ENCODE measurements around the gene LRRFIP1.

LRRFIP1 gene, protein sequence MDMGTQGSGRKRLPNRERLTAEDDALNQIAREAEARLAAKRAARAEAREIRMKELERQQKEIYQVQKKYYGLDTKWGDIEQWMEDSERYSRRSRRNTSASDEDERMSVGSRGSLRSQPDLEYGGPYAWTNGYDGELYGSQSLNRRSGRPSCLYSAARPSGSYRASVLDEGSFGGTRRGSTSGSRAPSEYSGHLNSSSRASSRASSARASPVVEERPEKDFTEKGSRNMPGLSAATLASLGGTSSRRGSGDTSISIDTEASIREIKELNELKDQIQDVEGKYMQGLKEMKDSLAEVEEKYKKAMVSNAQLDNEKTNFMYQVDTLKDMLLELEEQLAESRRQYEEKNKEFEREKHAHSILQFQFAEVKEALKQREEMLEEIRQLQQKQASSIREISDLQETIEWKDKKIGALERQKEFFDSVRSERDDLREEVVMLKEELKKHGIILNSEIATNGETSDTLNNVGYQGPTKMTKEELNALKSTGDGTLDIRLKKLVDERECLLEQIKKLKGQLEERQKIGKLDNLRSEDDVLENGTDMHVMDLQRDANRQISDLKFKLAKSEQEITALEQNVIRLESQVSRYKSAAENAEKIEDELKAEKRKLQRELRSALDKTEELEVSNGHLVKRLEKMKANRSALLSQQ
- long read RNA-seq, full-length matches to known transcripts = 151 of 240 reads
- long read RNA-seq, partial matches to known transcripts = 64 of 240 reads
- long read RNA-seq, other reads (novel, unspliced or antisense) = 25 of 240 reads

DNA sequence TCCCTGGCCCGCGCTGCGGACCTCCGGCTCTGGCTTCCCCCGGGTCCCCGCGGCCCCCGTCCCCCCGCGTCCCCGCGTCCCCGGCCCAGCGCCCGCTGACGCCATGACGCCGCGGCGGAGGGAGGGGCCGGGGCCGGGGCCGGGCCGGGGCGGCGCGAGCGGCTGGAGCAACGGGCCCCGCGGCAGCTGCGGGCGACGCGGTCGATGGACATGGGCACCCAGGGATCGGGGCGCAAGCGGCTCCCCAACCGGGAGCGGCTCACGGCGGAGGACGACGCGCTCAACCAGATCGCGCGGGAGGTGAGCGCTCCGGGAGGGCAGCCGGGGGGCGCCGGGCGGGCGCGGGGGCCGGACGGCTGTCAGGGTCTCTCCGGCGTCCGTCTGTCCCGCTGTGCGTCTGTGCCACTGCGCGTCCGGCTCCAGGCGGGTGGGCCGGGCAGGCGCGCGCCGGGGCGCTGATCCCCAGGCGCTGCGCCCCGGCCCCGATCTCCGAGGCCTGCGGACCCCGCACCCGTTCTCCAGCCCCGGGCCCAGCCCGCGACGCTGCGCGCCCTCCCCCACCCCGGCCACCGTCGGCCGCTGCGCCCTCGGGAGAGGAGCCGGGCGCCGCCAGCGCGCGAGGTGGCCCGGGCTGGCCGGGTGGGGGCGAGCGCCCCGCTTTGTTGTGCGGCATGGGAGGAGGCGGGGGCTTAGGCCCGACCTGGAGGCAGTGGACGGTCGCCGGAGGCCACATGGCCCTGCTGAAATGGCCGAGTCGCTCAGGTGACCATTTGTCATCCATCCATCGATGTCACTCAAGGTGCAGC lies at the start of gene LRRFIP1:
Gene LRRFIP1 (plus strand): TSS at position 147 of the 806 bp plus-strand sequence. CDS start 58 bp downstream, at position 205.
- no peak within 1 kb of the TSS for H3K27ac ChIP-seq (replicated peaks)

DNA sequence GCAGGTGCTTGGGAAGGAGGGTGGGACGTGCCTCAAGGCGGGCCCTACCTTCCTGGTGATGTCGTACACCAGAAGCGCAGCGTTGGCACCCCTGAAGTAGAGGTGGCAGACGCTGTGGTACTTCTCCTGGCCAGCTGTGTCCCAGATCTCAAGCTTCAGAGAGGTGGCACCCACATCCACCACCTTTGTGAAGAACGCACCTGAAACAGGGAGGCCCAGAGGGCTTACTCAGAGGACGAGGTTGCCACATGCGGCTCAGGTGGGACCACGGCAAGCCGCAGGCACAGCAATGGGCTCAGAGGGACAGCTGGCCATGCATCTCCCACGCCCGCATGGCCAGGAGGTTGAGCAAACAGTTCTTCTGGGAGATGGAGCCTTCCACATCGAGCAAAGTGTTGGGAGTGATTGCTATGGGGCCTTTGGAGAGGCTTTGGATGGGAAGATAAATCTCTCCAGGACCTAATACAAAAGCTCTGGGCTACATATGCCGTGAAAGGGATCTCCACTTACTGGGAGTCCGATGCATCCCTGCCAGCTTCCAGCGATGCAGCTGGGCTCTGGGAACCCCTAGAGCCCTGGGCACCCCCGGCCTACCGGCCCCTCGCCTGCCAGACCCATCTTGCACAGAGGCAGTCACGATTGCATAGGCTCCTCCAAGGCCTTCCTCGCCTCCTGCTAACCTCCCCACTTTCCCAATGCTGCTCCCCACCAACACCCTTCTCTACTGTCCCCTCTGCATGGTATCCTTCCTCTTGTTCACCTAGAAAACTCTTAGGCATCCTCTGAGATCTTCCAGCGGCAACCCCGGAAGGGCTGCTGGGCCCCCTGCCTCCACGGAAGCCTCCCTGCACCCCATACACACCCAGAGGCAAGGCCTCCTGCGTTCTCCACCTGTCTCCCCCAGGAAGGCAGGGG lies 49.2 kb upstream of the LRRFIP1 start:
- DNase-seq (ENCODE audit: low read depth in 1 of 2, low spot score in 1 of 2) = no peak
- no peak overlapping the region for H3K27ac ChIP-seq (replicated peaks)
- TF ChIP-seq GABPA (IDR thresholded peaks at IDR 0.05; ENCODE audit: low read depth) = no peak
- TF ChIP-seq, protein P1, sequence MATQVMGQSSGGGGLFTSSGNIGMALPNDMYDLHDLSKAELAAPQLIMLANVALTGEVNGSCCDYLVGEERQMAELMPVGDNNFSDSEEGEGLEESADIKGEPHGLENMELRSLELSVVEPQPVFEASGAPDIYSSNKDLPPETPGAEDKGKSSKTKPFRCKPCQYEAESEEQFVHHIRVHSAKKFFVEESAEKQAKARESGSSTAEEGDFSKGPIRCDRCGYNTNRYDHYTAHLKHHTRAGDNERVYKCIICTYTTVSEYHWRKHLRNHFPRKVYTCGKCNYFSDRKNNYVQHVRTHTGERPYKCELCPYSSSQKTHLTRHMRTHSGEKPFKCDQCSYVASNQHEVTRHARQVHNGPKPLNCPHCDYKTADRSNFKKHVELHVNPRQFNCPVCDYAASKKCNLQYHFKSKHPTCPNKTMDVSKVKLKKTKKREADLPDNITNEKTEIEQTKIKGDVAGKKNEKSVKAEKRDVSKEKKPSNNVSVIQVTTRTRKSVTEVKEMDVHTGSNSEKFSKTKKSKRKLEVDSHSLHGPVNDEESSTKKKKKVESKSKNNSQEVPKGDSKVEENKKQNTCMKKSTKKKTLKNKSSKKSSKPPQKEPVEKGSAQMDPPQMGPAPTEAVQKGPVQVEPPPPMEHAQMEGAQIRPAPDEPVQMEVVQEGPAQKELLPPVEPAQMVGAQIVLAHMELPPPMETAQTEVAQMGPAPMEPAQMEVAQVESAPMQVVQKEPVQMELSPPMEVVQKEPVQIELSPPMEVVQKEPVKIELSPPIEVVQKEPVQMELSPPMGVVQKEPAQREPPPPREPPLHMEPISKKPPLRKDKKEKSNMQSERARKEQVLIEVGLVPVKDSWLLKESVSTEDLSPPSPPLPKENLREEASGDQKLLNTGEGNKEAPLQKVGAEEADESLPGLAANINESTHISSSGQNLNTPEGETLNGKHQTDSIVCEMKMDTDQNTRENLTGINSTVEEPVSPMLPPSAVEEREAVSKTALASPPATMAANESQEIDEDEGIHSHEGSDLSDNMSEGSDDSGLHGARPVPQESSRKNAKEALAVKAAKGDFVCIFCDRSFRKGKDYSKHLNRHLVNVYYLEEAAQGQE (IDR thresholded peaks at IDR 0.05; ENCODE audit: insufficient replicate concordance, low read depth) = no peak
- TF ChIP-seq POLR2AphosphoS5 (IDR thresholded peaks at IDR 0.05; ENCODE audit: low read depth) = no peak
- TF ChIP-seq, protein P2, sequence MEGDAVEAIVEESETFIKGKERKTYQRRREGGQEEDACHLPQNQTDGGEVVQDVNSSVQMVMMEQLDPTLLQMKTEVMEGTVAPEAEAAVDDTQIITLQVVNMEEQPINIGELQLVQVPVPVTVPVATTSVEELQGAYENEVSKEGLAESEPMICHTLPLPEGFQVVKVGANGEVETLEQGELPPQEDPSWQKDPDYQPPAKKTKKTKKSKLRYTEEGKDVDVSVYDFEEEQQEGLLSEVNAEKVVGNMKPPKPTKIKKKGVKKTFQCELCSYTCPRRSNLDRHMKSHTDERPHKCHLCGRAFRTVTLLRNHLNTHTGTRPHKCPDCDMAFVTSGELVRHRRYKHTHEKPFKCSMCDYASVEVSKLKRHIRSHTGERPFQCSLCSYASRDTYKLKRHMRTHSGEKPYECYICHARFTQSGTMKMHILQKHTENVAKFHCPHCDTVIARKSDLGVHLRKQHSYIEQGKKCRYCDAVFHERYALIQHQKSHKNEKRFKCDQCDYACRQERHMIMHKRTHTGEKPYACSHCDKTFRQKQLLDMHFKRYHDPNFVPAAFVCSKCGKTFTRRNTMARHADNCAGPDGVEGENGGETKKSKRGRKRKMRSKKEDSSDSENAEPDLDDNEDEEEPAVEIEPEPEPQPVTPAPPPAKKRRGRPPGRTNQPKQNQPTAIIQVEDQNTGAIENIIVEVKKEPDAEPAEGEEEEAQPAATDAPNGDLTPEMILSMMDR (IDR thresholded peaks at IDR 0.05; ENCODE audit: insufficient read depth, low read length) = no peak
- TF ChIP-seq SPI1 (IDR thresholded peaks at IDR 0.05; ENCODE audit: borderline replicate concordance, low read depth) = no peak
- H3K27me3 ChIP-seq (ENCODE audit: insufficient read depth, poor library complexity, severe bottlenecking) = peaks cover 2% of the 10 kb centered on the region
- no peak overlapping the region for H3K4me3 ChIP-seq (replicated peaks; ENCODE audit: insufficient read depth, low read length)

More for the DNA sequence above, at the start of gene LRRFIP1:
- Histone ChIP-seq H3K27me3 (ENCODE audit: insufficient read depth, poor library complexity, severe bottlenecking) (peaks cover 58% of the 10 kb centered on the region), H3K4me3 (replicated peaks; ENCODE audit: insufficient read depth, low read length) (peak within 1 kb of the TSS; percentile 13)
- TF ChIP-seq POLR2AphosphoS5 (IDR thresholded peaks at IDR 0.05; ENCODE audit: low read depth) (no peak), GABPA (IDR thresholded peaks at IDR 0.05; ENCODE audit: low read depth) (no peak)
- DNase-seq (ENCODE audit: low read depth in 1 of 2, low spot score in 1 of 2) = no peak

DNA sequence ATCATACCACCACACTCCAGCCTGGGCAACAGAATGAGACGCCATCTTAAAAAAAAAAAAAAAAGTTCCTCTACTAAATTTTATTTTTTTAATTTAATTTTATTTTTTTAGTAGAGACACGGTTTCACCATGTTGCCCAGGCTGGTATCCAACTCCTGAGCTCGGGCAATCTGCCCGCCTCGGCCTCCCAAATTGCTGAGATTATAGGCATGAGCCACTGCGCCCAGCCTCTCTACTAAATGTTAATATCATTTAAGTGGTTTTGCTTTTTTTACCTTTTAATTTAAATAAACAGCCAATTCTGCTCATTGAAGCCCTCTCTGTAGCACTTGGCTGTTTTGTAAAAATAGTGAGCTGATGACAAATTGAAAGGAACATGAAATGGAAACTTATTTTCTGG lies 46.1 kb upstream of the LRRFIP1 start:
- Histone ChIP-seq H3K27me3 (ENCODE audit: insufficient read depth, poor library complexity, severe bottlenecking) (peaks cover 2% of the 10 kb centered on the region), H3K27ac (replicated peaks) (no peak overlapping the region), H3K4me3 (replicated peaks; ENCODE audit: insufficient read depth, low read length) (no peak overlapping the region)
- TF ChIP-seq SPI1 (IDR thresholded peaks at IDR 0.05; ENCODE audit: borderline replicate concordance, low read depth) (no peak), POLR2AphosphoS5 (IDR thresholded peaks at IDR 0.05; ENCODE audit: low read depth) (no peak), GABPA (IDR thresholded peaks at IDR 0.05; ENCODE audit: low read depth) (no peak)
- TF ChIP-seq, protein P1 (IDR thresholded peaks at IDR 0.05; ENCODE audit: insufficient replicate concordance, low read depth) = no peak
- TF ChIP-seq, protein P2 (IDR thresholded peaks at IDR 0.05; ENCODE audit: insufficient read depth, low read length) = no peak
- no peak for DNase-seq (ENCODE audit: low read depth in 1 of 2, low spot score in 1 of 2)
